Colonic mucosa (tissue), 4 donors: Measurements from ENCODE around the gene HDAC1. TPM values are rescaled to one million over a fixed set of nuclear protein-coding genes. Genes with fewer than 3 reads are reported as not detected.
"Not testable (repeated sequence)": the region's sequence is repeated elsewhere in the genome, so short reads cannot be mapped to it uniquely, and the experiment has no call there.

Experiments
- DNase-seq: peaks from one replicate; pipeline ENCODE4 v3.0.0-alpha.2; 2020
- H3K27ac ChIP-seq: fragments of 200-600 bp; one replicate; pipeline ENCODE4 v1.8.0; 2021
- H3K27me3 ChIP-seq: fragments of 200-600 bp; one replicate; pipeline ENCODE4 v1.8.0; 2021
- H3K36me3 ChIP-seq: fragments of 200-600 bp; one replicate; pipeline ENCODE4 v1.8.0; 2021
- H3K4me1 ChIP-seq: fragments of 200-600 bp; one replicate; pipeline ENCODE4 v1.8.0; 2021; ENCODE audit warnings: mild to moderate bottlenecking
- H3K4me3 ChIP-seq: fragments of 200-600 bp; one replicate; pipeline ENCODE4 v1.8.0; 2021
- H3K9ac ChIP-seq, 2 donors: one replicate each; pipeline ENCODE4 v1.7.0; 2013; ENCODE audit warnings: control low read depth in 2 of 2, low read depth in 2 of 2, low read length in 2 of 2
- H3K9me3 ChIP-seq: fragments of 200-600 bp; one replicate; pipeline ENCODE4 v1.8.0; 2021
- intact Hi-C: fragments of 100-400 bp; cut with DNase I; formaldehyde crosslinking; loops from one replicate; pipeline ENCODE4 v1.14.1; 2022
- total RNA-seq, 2 donors: library from RNA; stranded (reverse); fragmentation: NEBNext Ultra II Directional in 1 of 2; extraction: Animal tissue kit (Norgen Biotek cat#: 25700) in 1 of 2; gene quantifications; one replicate each; pipeline ENCODE4 v1.2.1, GENCODE V29; 2021
- TF ChIP-seq, protein P1 (sequence below): fragments of 200-600 bp; IDR thresholded peaks from one replicate; pipeline ENCODE4 v1.8.0; 2022; ENCODE audit warnings: antibody characterized with exemption, mild to moderate bottlenecking
- donor health status: healthy.
- donor health status: DM: no; HTN: no; CAD: no.
- donor health status: DM: no; HTN: no; CAD: no.

HDAC1 gene
- total RNA-seq, 2 donors from 2014 or later: 226 to 291 TPM

DNA sequence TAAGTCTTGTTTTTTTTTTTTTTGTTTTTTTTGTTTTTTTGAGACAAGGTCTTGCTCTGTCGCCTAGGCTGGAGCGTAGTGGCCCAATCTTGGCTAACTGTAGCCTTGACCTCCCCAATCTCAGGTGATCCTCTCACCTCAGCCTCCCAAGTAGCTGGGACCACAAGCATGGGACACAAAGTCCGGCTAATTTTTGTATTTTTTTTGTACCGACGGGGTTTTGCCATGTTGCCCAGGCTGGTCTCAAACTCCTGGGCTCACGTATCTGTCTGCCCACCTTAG is 34.7 kb upstream of the HDAC1 start:
- DNase-seq: no peak
- no peaks in the 10 kb centered on the region for H3K9me3 ChIP-seq
- H3K27ac ChIP-seq: no peak overlapping the region
- no peaks in the 10 kb centered on the region for H3K4me1 ChIP-seq
- H3K27me3 ChIP-seq: no peaks in the 10 kb centered on the region
- no peaks in the 10 kb centered on the region for H3K36me3 ChIP-seq
- intact Hi-C loops: no loop called here
- TF ChIP-seq, protein P1, sequence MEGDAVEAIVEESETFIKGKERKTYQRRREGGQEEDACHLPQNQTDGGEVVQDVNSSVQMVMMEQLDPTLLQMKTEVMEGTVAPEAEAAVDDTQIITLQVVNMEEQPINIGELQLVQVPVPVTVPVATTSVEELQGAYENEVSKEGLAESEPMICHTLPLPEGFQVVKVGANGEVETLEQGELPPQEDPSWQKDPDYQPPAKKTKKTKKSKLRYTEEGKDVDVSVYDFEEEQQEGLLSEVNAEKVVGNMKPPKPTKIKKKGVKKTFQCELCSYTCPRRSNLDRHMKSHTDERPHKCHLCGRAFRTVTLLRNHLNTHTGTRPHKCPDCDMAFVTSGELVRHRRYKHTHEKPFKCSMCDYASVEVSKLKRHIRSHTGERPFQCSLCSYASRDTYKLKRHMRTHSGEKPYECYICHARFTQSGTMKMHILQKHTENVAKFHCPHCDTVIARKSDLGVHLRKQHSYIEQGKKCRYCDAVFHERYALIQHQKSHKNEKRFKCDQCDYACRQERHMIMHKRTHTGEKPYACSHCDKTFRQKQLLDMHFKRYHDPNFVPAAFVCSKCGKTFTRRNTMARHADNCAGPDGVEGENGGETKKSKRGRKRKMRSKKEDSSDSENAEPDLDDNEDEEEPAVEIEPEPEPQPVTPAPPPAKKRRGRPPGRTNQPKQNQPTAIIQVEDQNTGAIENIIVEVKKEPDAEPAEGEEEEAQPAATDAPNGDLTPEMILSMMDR: no peak
- H3K4me3 ChIP-seq: no peak overlapping the region
- no peak overlapping the region for H3K9ac ChIP-seq

GRCh38 chr1:32263236-32263593 is 28.7 kb upstream of the HDAC1 start:
- H3K36me3 ChIP-seq, H3K4me3 ChIP-seq, DNase-seq, H3K9me3 ChIP-seq, intact Hi-C loops, H3K9ac ChIP-seq, H3K4me1 ChIP-seq, H3K27me3 ChIP-seq, H3K27ac ChIP-seq: not testable (repeated sequence)

DNA sequence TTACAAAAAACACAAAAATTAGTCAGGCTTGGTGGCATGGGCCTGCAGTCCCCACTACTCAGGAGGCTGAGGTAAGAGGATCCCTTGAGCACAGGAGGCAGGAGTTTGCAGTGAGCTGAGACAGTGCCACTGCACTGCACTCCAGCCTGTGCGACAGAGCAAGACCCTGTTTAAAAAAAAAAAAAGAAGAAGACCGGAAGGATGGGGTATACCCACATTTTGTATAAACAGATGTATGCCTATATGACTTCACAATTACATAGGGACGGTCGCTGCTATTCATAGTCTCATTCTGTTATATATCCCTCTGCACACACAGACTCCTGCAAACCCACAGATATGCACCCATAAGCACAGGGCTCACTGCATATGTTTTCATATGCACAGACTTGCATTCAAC is 28.1 kb upstream of the HDAC1 start:
- Histone ChIP-seq H3K9me3 (no peaks in the 10 kb centered on the region), H3K36me3 (no peaks in the 10 kb centered on the region), H3K4me1 (no peaks in the 10 kb centered on the region), H3K4me3 (no peak overlapping the region), H3K27ac (no peak overlapping the region), H3K27me3 (no peaks in the 10 kb centered on the region), H3K9ac (no peak overlapping the region)
- no peak for DNase-seq
- TF ChIP-seq, protein P1: no peak
- intact Hi-C loops: no loop called here

DNA sequence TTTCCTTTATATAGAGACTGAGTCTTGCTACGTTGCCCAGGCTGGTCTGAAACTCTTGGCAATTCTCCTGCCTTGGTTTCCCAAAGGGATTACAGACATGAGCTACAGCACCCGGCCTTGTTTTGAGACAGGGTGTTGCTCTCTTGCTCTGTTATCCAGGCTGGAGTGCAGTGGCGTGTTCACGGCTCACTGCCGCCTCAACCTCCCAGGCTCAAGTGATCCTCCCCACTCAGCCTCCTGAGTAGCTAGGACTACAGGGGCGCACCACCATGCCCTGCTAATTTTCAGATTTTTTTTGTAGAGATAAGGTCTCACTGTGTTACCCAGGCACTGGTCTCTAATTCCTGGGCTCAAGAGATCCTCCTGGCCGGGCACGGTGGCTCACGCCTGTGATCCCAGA is 26.0 kb upstream of the HDAC1 start:
- Histone ChIP-seq H3K27ac (no peak overlapping the region), H3K27me3 (no peaks in the 10 kb centered on the region), H3K4me1 (no peaks in the 10 kb centered on the region), H3K4me3 (no peak overlapping the region), H3K9me3 (no peaks in the 10 kb centered on the region), H3K36me3 (no peaks in the 10 kb centered on the region), H3K9ac (no peak overlapping the region)
- DNase-seq: no peak
- intact Hi-C loops: no loop called here
- TF ChIP-seq, protein P1: no peak

DNA sequence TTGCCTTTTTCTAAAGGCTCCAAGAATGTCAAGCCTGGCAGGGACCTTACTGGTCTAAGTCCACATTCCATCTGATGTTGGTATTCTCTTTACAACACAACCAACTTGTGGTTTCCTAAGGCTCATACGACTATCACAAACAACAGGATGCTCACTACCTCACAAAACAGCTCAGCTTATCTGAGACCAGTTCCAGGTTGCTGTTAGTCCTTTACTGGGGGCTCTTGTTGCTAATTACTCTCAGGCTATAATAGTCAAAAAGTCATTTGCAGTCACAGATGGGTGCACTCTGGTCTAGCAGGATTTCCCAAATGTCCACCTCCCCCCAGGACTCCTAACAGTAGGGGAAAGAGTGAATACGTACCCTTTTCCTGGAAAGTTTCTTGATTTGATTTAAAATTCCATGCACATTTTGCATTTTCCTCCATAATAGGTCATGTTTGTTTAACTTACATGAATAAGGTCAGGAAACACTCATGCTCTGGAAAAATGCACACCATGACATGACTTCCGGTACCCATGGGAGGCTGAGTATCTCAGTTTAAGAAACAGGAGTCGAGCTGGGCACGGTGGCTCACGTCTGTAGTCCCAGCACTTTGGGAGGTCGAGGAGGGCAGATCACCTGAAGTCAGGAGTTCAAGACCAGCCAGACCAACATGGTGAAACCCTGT is 24.8 kb upstream of the HDAC1 start:
- no peak for DNase-seq

GRCh38 chr1:32269744-32270143 is 22.1 kb upstream of the HDAC1 start:
- no peak for DNase-seq
- Histone ChIP-seq H3K9ac (no peak overlapping the region), H3K27ac (no peak overlapping the region), H3K4me3 (no peak overlapping the region), H3K9me3 (no peaks in the 10 kb centered on the region), H3K4me1 (no peaks in the 10 kb centered on the region), H3K27me3 (no peaks in the 10 kb centered on the region), H3K36me3 (no peaks in the 10 kb centered on the region)
- intact Hi-C loops: no loop called here
- TF ChIP-seq, protein P1: no peak

More for the DNA sequence above, 24.8 kb upstream of the HDAC1 start:
- no peak overlapping the region for H3K4me3 ChIP-seq
- no peak overlapping the region for H3K9ac ChIP-seq
- no peaks in the 10 kb centered on the region for H3K9me3 ChIP-seq
- no peaks in the 10 kb centered on the region for H3K36me3 ChIP-seq
- H3K27ac ChIP-seq: no peak overlapping the region
- TF ChIP-seq, protein P1: no peak
- H3K4me1 ChIP-seq: no peaks in the 10 kb centered on the region
- H3K27me3 ChIP-seq: no peaks in the 10 kb centered on the region
- intact Hi-C loops: no loop called here
